NCI-H2107 treated with DMSO at 0.1 percent for 48 hours (cell line): ENCODE results near the gene CLDN15.
"Not testable (repeated sequence)": the region's sequence is repeated elsewhere in the genome, so short reads cannot be mapped to it uniquely, and the experiment has no call there.

Experiments
- DNase-seq: peaks from one replicate; lab custom pipeline; 2025; ENCODE audit not compliant: unreplicated experiment; lab: John Stamatoyannopoulos, UW

CLDN15 gene

GRCh38 chr7:101237206-101238067 is at the start of gene CLDN15:
Gene CLDN15, minus strand, starts transcription at chr7:101237802. Its CDS starts 221 bp downstream, at chr7:101237581.
- no peak for DNase-seq

GRCh38 chr7:101287032-101287431 is 49.4 kb upstream of the CLDN15 start:
- DNase-seq = no peak

GRCh38 chr7:101285880-101286279 is 48.3 kb upstream of the CLDN15 start:
- DNase-seq = peak; percentile 3

- no peak for DNase-seq
Measured at GRCh38 chr7:101285171-101285570, 47.6 kb upstream of the CLDN15 start.

GRCh38 chr7:101280912-101281311 is 43.3 kb upstream of the CLDN15 start:
- not testable (repeated sequence) for DNase-seq

GRCh38 chr7:101278461-101279292 is 41.1 kb upstream of the CLDN15 start:
- no peak for DNase-seq

GRCh38 chr7:101277155-101277554 is 39.6 kb upstream of the CLDN15 start:
- no peak for DNase-seq

GRCh38 chr7:101273206-101273605 is 35.6 kb upstream of the CLDN15 start:
- DNase-seq = no peak

- DNase-seq = no peak
Measured at GRCh38 chr7:101271021-101271420, 33.4 kb upstream of the CLDN15 start.

GRCh38 chr7:101269664-101270063 is 32.1 kb upstream of the CLDN15 start:
- DNase-seq = no peak

- DNase-seq = no peak
Measured at GRCh38 chr7:101265622-101266516, 28.3 kb upstream of the CLDN15 start.

GRCh38 chr7:101264102-101264706 is 26.6 kb upstream of the CLDN15 start:
- not testable (repeated sequence) for DNase-seq

- DNase-seq = no peak
Measured at GRCh38 chr7:101258243-101258731, 20.7 kb upstream of the CLDN15 start.

GRCh38 chr7:101255796-101256195 is 18.2 kb upstream of the CLDN15 start:
- DNase-seq = no peak

GRCh38 chr7:101253199-101253598 is 15.6 kb upstream of the CLDN15 start:
- DNase-seq = not testable (repeated sequence)

- peak; percentile 92 for DNase-seq
Measured at GRCh38 chr7:101251871-101252659, 14.5 kb upstream of the CLDN15 start.

- DNase-seq = no peak
Measured at GRCh38 chr7:101250324-101250723, 12.7 kb upstream of the CLDN15 start.

GRCh38 chr7:101248276-101248675 is 10.7 kb upstream of the CLDN15 start:
- DNase-seq = no peak

- DNase-seq = no peak
Measured at GRCh38 chr7:101245147-101245668, 7.6 kb upstream of the CLDN15 start.
